ENCODE results near the gene ABCC9. TPM values are rescaled to one million over a fixed set of nuclear protein-coding genes. Genes with fewer than 3 reads are reported as not detected.

ABCC9 gene
- total RNA-seq, 1 experiment from 2014 or later: not detected

GRCh38 chr12:21837847-21838246, 103.4 kb downstream of the ABCC9 start:
- H3K4me1 Mint-ChIP-seq (ENCODE audit: low read depth, unreplicated experiment): no peaks in the 10 kb centered on the region
- intact Hi-C loops (cut with micrococcal nuclease; ENCODE audit: unreplicated experiment): no loop called here
- CTCF ChIA-PET: no interaction called here
- no peaks in the 10 kb centered on the region for H3K9me3 Mint-ChIP-seq (ENCODE audit: low read depth, unreplicated experiment)
- BruUV-seq (replicated peaks): no TSS peak
- H3K4me3 Mint-ChIP-seq (ENCODE audit: low read depth, unreplicated experiment): no peak overlapping the region
- no peak for DNase-seq
- H3K27me3 Mint-ChIP-seq (ENCODE audit: unreplicated experiment): peaks cover 27% of the 10 kb centered on the region
- no peak overlapping the region for H3K27ac Mint-ChIP-seq (ENCODE audit: unreplicated experiment)
- no peaks in the 10 kb centered on the region for H3K36me3 Mint-ChIP-seq (ENCODE audit: insufficient read depth, unreplicated experiment)
- TF ChIP-seq, protein P1, sequence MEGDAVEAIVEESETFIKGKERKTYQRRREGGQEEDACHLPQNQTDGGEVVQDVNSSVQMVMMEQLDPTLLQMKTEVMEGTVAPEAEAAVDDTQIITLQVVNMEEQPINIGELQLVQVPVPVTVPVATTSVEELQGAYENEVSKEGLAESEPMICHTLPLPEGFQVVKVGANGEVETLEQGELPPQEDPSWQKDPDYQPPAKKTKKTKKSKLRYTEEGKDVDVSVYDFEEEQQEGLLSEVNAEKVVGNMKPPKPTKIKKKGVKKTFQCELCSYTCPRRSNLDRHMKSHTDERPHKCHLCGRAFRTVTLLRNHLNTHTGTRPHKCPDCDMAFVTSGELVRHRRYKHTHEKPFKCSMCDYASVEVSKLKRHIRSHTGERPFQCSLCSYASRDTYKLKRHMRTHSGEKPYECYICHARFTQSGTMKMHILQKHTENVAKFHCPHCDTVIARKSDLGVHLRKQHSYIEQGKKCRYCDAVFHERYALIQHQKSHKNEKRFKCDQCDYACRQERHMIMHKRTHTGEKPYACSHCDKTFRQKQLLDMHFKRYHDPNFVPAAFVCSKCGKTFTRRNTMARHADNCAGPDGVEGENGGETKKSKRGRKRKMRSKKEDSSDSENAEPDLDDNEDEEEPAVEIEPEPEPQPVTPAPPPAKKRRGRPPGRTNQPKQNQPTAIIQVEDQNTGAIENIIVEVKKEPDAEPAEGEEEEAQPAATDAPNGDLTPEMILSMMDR (IDR thresholded peaks at IDR 0.05; ENCODE audit: unreplicated experiment): no peak

DNA sequence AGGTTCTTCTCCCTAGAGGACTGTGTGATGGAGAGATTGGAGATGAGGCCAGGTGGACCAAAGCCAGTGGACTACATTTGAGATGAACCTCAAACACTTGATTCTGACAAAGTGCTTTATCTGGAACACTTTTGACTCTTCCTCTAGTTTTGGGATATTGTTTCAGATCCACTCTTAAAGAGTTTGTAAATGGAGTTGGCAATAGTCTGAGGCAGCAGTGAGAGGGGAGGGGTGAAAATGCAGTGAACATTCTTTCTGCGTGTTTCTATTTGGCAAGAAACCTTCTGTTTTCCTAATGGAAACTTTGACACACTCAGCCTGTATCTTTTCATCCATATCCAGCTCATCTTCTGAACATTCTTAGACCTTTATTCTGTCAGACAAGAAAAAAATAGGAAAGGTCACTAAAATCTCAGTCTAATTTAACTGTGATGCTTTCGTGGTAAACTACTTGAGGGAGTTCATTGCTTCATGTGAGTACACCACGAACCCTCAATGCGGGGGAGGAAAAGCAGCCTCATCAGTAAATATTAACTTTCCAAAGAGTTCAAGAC, 109.4 kb downstream of the ABCC9 start:
- no peak overlapping the region for H3K4me3 Mint-ChIP-seq (ENCODE audit: low read depth, unreplicated experiment)
- H3K27ac Mint-ChIP-seq (ENCODE audit: unreplicated experiment): no peak overlapping the region
- peaks cover 13% of the 10 kb centered on the region for H3K27me3 Mint-ChIP-seq (ENCODE audit: unreplicated experiment)
- no TSS peak for BruUV-seq (replicated peaks)
- H3K4me1 Mint-ChIP-seq (ENCODE audit: low read depth, unreplicated experiment): no peaks in the 10 kb centered on the region
- intact Hi-C loops (cut with micrococcal nuclease; ENCODE audit: unreplicated experiment): no loop called here
- CTCF ChIA-PET: no interaction called here
- no peak for DNase-seq
- TF ChIP-seq, protein P1 (IDR thresholded peaks at IDR 0.05; ENCODE audit: unreplicated experiment): no peak
- no peaks in the 10 kb centered on the region for H3K9me3 Mint-ChIP-seq (ENCODE audit: low read depth, unreplicated experiment)
- no peaks in the 10 kb centered on the region for H3K36me3 Mint-ChIP-seq (ENCODE audit: insufficient read depth, unreplicated experiment)

DNA sequence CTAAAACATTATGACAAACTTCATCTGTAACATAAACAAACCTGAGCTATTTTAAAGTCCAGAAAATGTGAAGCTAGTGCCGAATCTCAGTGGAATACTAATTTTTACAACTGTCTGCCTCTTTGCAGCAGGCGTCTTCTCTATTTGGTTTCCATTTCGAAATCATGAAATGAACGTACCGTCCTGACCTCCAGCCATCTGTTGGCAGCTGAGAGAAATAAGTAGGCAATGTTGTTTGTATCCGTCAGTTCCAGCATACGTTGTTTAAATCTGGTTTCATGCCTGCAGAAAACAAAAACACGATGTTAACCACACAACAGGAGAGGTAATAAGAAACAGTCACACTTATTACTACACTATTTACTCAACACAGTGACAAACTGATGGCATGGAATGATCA, 112.4 kb downstream of the ABCC9 start:
- Mint-ChIP-seq H3K27ac (ENCODE audit: unreplicated experiment) (no peak overlapping the region), H3K36me3 (ENCODE audit: insufficient read depth, unreplicated experiment) (no peaks in the 10 kb centered on the region), H3K9me3 (ENCODE audit: low read depth, unreplicated experiment) (no peaks in the 10 kb centered on the region), H3K27me3 (ENCODE audit: unreplicated experiment) (no peaks in the 10 kb centered on the region), H3K4me1 (ENCODE audit: low read depth, unreplicated experiment) (no peaks in the 10 kb centered on the region), H3K4me3 (ENCODE audit: low read depth, unreplicated experiment) (no peak overlapping the region)
- TF ChIP-seq, protein P1 (IDR thresholded peaks at IDR 0.05; ENCODE audit: unreplicated experiment): no peak
- CTCF ChIA-PET: no interaction called here
- no TSS peak for BruUV-seq (replicated peaks)
- intact Hi-C loops (cut with micrococcal nuclease; ENCODE audit: unreplicated experiment): no loop called here
- DNase-seq: no peak

GRCh38 chr12:21828136-21828775, 113.0 kb downstream of the ABCC9 start:
- intact Hi-C loops (cut with micrococcal nuclease; ENCODE audit: unreplicated experiment): no loop called here
- no peak for DNase-seq
- no peaks in the 10 kb centered on the region for H3K4me1 Mint-ChIP-seq (ENCODE audit: low read depth, unreplicated experiment)
- H3K27me3 Mint-ChIP-seq (ENCODE audit: unreplicated experiment): no peaks in the 10 kb centered on the region
- H3K27ac Mint-ChIP-seq (ENCODE audit: unreplicated experiment): no peak overlapping the region
- H3K4me3 Mint-ChIP-seq (ENCODE audit: low read depth, unreplicated experiment): no peak overlapping the region
- H3K9me3 Mint-ChIP-seq (ENCODE audit: low read depth, unreplicated experiment): no peaks in the 10 kb centered on the region
- TF ChIP-seq, protein P1 (IDR thresholded peaks at IDR 0.05; ENCODE audit: unreplicated experiment): no peak
- BruUV-seq (replicated peaks): no TSS peak
- no peaks in the 10 kb centered on the region for H3K36me3 Mint-ChIP-seq (ENCODE audit: insufficient read depth, unreplicated experiment)
- CTCF ChIA-PET: no interaction called here

Data from Calu3 (cell line).